ENCODE results near the gene TGFBR3.

DNA sequence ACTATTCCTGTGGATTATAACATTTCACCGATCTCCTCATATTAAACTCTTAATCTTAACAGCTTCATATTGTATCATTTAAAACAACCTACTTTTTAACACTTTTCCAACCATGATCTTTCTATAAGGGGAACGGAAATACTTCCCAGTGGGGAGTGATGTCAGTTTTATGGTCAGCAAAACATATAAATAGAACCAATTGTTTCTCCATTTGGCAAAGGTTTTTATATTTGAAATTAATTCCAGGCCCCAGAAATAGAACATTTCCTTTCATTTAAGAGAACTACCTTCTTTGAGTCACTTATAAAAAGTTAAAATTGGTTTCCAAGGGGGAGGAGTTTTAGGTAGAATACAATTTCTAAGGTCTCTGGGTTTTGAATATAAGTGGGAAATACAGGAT, 189.6 kb downstream of the TGFBR3 start:
- TF ChIP-seq, protein P1, sequence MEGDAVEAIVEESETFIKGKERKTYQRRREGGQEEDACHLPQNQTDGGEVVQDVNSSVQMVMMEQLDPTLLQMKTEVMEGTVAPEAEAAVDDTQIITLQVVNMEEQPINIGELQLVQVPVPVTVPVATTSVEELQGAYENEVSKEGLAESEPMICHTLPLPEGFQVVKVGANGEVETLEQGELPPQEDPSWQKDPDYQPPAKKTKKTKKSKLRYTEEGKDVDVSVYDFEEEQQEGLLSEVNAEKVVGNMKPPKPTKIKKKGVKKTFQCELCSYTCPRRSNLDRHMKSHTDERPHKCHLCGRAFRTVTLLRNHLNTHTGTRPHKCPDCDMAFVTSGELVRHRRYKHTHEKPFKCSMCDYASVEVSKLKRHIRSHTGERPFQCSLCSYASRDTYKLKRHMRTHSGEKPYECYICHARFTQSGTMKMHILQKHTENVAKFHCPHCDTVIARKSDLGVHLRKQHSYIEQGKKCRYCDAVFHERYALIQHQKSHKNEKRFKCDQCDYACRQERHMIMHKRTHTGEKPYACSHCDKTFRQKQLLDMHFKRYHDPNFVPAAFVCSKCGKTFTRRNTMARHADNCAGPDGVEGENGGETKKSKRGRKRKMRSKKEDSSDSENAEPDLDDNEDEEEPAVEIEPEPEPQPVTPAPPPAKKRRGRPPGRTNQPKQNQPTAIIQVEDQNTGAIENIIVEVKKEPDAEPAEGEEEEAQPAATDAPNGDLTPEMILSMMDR (IDR thresholded peaks at IDR 0.05 in 8 of 11, conservative IDR thresholded peaks at IDR 0.05 in 3 of 11): no peak
- TF ChIP-seq POLR2AphosphoS5 (IDR thresholded peaks at IDR 0.05): no peak
